ENCODE results near the gene CDHR2. TPM values are rescaled to one million over a fixed set of nuclear protein-coding genes. Genes with fewer than 3 reads are reported as not detected.

Gene CDHR2
- polyA plus RNA-seq, 1 experiment = not detected

GRCh38 chr5:176525677-176526076 is 23.5 kb upstream of the CDHR2 start:
- no peak for DNase-seq (ENCODE audit: low read depth, low spot score)
- CTCF ChIA-PET = no interaction called here
- POLR2A ChIA-PET = interaction anchor here (1.1 kb wide), 1 partner anchor 9 kb away, joined by 3 read pairs; no protein-coding TSS in a partner anchor
- no peak overlapping the region for H3K27ac ChIP-seq (ENCODE audit: low read depth, low read length)
- no peak overlapping the region for H3K4me3 ChIP-seq (ENCODE audit: low read depth, low read length)
- TF ChIP-seq CTCF (IDR thresholded peaks at IDR 0.05; ENCODE audit: low read depth, low read length) = no peak
- H3K27me3 ChIP-seq (ENCODE audit: control insufficient read depth, insufficient read depth, low read length) = no peaks in the 10 kb centered on the region
- H3K9me3 ChIP-seq (ENCODE audit: control insufficient read depth, insufficient read depth, low read length) = no peaks in the 10 kb centered on the region

- TF ChIP-seq CTCF (IDR thresholded peaks at IDR 0.05; ENCODE audit: low read depth, low read length) = no peak
- DNase-seq (ENCODE audit: low read depth, low spot score) = no peak
- no peaks in the 10 kb centered on the region for H3K9me3 ChIP-seq (ENCODE audit: control insufficient read depth, insufficient read depth, low read length)
- ChIA-PET CTCF (interaction anchor here (1.0 kb wide), 1 partner anchor 17 kb away, joined by 3 read pairs; no protein-coding TSS in a partner anchor), POLR2A (no interaction called here)
- H3K4me3 ChIP-seq (ENCODE audit: low read depth, low read length) = no peak overlapping the region
- no peaks in the 10 kb centered on the region for H3K27me3 ChIP-seq (ENCODE audit: control insufficient read depth, insufficient read depth, low read length)
- H3K27ac ChIP-seq (ENCODE audit: low read depth, low read length) = no peak overlapping the region
These were observed 22.7 kb upstream of the CDHR2 start for GRCh38 chr5:176526462-176526861.

GRCh38 chr5:176527246-176528222 is 21.6 kb upstream of the CDHR2 start:
- CTCF ChIA-PET = interaction anchor here (1.0 kb wide), 1 partner anchor 16 kb away, joined by 3 read pairs; no protein-coding TSS in a partner anchor
- no peak for DNase-seq (ENCODE audit: low read depth, low spot score)
- POLR2A ChIA-PET = no interaction called here
- Histone ChIP-seq H3K9me3 (ENCODE audit: control insufficient read depth, insufficient read depth, low read length) (no peaks in the 10 kb centered on the region), H3K27ac (ENCODE audit: low read depth, low read length) (no peak overlapping the region), H3K27me3 (ENCODE audit: control insufficient read depth, insufficient read depth, low read length) (no peaks in the 10 kb centered on the region), H3K4me3 (ENCODE audit: low read depth, low read length) (no peak overlapping the region)
- TF ChIP-seq CTCF (IDR thresholded peaks at IDR 0.05; ENCODE audit: low read depth, low read length) = no peak

- no peaks in the 10 kb centered on the region; the same call in 1 of the 2 replicates for H3K9me3 ChIP-seq (ENCODE audit: control insufficient read depth, insufficient read depth, low read length)
- no peak for TF ChIP-seq CTCF (IDR thresholded peaks at IDR 0.05; ENCODE audit: low read depth, low read length)
- ChIA-PET POLR2A (no interaction called here), CTCF (no interaction called here)
- no peak for DNase-seq (ENCODE audit: low read depth, low spot score)
- H3K27ac ChIP-seq (ENCODE audit: low read depth, low read length) = no peak overlapping the region
- H3K27me3 ChIP-seq (ENCODE audit: control insufficient read depth, insufficient read depth, low read length) = no peaks in the 10 kb centered on the region
- no peak overlapping the region for H3K4me3 ChIP-seq (ENCODE audit: low read depth, low read length)
These were observed 20.8 kb upstream of the CDHR2 start for GRCh38 chr5:176528301-176528700.

- CTCF ChIA-PET = no interaction called here
- POLR2A ChIA-PET = no interaction called here
- Histone ChIP-seq H3K9me3 (ENCODE audit: control insufficient read depth, insufficient read depth, low read length) (no peaks in the 10 kb centered on the region; the same call in 1 of the 2 replicates), H3K4me3 (ENCODE audit: low read depth, low read length) (no peak overlapping the region), H3K27ac (ENCODE audit: low read depth, low read length) (no peak overlapping the region), H3K27me3 (ENCODE audit: control insufficient read depth, insufficient read depth, low read length) (no peaks in the 10 kb centered on the region)
- DNase-seq (ENCODE audit: low read depth, low spot score) = no peak
- no peak for TF ChIP-seq CTCF (IDR thresholded peaks at IDR 0.05; ENCODE audit: low read depth, low read length)
These were observed 20.4 kb upstream of the CDHR2 start for GRCh38 chr5:176528761-176529115.
